RWPE2 (cell line): ENCODE results near the gene BLOC1S3.

Experiments
- ATAC-seq: fragments of 200-7000 bp; cut with Tn5 transposase; 3 replicates; pipeline ENCODE4 v1.9.1; 2021; ENCODE audit warnings: low read depth
- DNase-seq: peaks from one replicate; pipeline ENCODE4 v3.0.0-alpha.2; 2020; ENCODE audit warnings: low spot score
- H3K27ac ChIP-seq: fragments of 450-650 bp; 2 replicates; pipeline ENCODE4 v1.5.1; 2017; ENCODE audit warnings: mild to moderate bottlenecking; ENCODE audit not compliant: poor library complexity, severe bottlenecking
- H3K27me3 ChIP-seq: fragments of 250-450 bp; sonication (Bioruptor Pico); 2 replicates; pipeline ENCODE4 v1.5.1; 2021; ENCODE audit warnings: mild to moderate bottlenecking, moderate library complexity; ENCODE audit not compliant: insufficient read depth, poor library complexity, severe bottlenecking
- H3K36me3 ChIP-seq: fragments of 250-450 bp; sonication (Bioruptor Pico); 2 replicates; pipeline ENCODE4 v1.5.1; 2020; ENCODE audit warnings: low read depth, mild to moderate bottlenecking, moderate library complexity
- H3K4me1 ChIP-seq: fragments of 250-450 bp; sonication (Bioruptor Pico); 2 replicates; pipeline ENCODE4 v1.5.1; 2021; ENCODE audit warnings: mild to moderate bottlenecking, moderate library complexity; ENCODE audit not compliant: insufficient read depth, poor library complexity, severe bottlenecking
- H3K4me3 ChIP-seq: fragments of 250-450 bp; sonication (Bioruptor Pico); 2 replicates; pipeline ENCODE4 v1.5.1; 2021; ENCODE audit warnings: mild to moderate bottlenecking, moderate library complexity; ENCODE audit not compliant: severe bottlenecking
- H3K9me3 ChIP-seq: fragments of 250-450 bp; sonication (Bioruptor Pico); 2 replicates; pipeline ENCODE4 v1.5.1; 2021; ENCODE audit warnings: mild to moderate bottlenecking, moderate library complexity; ENCODE audit not compliant: severe bottlenecking
- TF ChIP-seq, protein P1 (sequence below): fragments of 450-650 bp; IDR thresholded peaks from one replicate; pipeline ENCODE4 v1.5.1; 2017; ENCODE audit warnings: mild to moderate bottlenecking, moderate library complexity; ENCODE audit not compliant: poor library complexity, severe bottlenecking

Gene BLOC1S3

DNA sequence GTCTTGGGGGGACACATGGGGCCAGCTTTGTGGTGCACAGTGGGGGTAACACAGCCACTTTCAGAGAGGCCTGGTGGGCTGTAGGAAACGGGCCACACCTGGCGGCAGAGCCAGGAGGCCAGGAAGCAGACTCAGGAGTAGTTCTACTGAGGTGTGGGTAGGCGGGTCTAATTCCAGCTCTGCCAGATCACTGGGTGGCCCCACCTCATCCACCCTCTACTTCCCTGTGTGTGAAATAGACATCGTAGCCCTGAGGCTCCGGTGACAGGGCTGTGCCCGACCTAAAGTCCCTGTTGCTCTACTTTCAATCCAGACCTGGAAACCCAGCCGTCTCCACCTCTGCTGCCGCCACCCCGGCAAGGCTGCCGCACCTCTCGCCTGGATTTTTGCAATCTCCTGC lies 21.8 kb upstream of the BLOC1S3 start:
- Histone ChIP-seq H3K27me3 (peaks cover 13% of the 10 kb centered on the region), H3K4me3 (no peak overlapping the region), H3K27ac (no peak overlapping the region), H3K36me3 (no peaks in the 10 kb centered on the region), H3K9me3 (no peaks in the 10 kb centered on the region), H3K4me1 (peaks cover under 1% of the 10 kb centered on the region)
- TF ChIP-seq, protein P1, sequence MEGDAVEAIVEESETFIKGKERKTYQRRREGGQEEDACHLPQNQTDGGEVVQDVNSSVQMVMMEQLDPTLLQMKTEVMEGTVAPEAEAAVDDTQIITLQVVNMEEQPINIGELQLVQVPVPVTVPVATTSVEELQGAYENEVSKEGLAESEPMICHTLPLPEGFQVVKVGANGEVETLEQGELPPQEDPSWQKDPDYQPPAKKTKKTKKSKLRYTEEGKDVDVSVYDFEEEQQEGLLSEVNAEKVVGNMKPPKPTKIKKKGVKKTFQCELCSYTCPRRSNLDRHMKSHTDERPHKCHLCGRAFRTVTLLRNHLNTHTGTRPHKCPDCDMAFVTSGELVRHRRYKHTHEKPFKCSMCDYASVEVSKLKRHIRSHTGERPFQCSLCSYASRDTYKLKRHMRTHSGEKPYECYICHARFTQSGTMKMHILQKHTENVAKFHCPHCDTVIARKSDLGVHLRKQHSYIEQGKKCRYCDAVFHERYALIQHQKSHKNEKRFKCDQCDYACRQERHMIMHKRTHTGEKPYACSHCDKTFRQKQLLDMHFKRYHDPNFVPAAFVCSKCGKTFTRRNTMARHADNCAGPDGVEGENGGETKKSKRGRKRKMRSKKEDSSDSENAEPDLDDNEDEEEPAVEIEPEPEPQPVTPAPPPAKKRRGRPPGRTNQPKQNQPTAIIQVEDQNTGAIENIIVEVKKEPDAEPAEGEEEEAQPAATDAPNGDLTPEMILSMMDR, result no peak
- ATAC-seq (no peak), DNase-seq (no peak)

DNA sequence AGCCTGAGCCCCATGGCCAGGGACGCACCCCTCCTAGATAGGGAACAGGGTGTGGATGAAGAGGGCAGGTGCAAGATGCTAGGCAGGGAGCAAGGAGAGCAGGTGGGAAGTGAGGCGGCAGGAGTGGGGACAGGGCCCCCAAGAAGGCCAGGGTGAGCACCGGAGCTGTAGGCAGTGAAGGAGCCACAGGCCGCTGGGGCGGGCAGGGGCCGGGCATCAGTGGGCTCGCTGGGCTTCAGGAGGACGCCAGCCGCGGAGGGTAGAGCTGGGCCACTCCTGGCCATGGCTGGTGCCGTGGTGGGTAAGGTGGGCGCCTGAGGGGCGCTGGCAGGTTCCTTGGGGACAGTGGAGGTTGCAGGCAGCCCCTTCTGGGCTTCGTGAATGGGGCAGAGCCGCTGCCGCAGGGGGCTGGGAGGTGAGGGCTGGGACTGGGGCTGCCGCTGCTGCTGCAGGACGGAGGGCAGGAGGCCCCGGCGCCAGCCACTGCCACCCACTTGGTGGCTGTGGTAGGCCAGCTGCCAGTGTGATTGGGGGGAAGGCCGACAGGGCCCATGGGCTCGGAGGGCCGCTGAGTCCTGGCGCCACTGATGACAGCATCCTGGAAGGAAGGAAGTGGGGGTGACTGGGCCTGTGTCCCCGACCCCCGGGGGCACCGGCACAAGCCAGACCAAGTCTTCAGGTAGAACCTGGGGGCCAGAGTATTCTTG lies 19.9 kb upstream of the BLOC1S3 start:
- Histone ChIP-seq H3K4me3 (no peak overlapping the region), H3K9me3 (no peaks in the 10 kb centered on the region), H3K27me3 (peaks cover 3% of the 10 kb centered on the region), H3K27ac (no peak overlapping the region), H3K36me3 (no peaks in the 10 kb centered on the region), H3K4me1 (peaks cover 13% of the 10 kb centered on the region)
- DNase-seq (no peak), ATAC-seq (no peak)
- TF ChIP-seq, protein P1, result no peak

DNA sequence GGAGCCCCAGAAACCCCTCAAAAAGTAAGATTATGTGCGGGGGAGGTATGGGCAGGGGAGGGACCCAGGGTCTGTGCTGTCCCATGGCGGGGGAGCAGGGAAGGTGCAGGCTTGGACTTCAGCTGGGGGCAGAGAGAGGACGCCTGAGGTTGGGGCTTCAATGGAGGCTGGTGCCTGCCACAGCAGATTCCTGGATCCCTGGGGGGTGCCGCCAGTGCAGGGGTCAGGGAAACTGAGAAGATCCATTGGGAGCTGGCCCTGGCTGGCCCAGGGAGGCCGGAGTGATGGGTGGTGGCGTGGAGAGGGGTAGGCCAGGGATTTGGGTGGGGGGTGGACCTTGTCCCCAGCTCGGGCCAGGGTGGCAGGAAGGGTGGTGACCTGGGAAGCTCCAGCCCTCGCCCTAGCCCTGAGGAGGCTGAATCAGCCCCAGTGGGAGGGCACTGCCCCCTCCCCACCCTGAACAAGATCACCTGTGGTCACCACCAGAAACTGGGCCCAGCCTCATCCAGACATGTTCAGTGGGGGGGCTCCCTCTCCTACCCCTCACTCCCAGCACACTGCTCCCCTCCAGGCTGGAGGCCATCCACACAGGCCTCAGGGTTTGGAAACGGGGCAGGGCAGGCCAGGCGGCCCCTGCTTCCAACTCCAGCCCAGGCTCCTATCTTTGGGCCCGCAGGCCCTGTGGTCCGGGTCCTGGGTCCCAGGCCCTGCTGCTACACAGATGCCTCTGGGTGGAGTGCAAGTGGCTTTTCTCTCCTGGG lies 19.2 kb upstream of the BLOC1S3 start:
- Histone ChIP-seq H3K36me3 (no peaks in the 10 kb centered on the region), H3K4me1 (peaks cover 20% of the 10 kb centered on the region), H3K4me3 (no peak overlapping the region), H3K27me3 (no peaks in the 10 kb centered on the region), H3K27ac (no peak overlapping the region), H3K9me3 (no peaks in the 10 kb centered on the region)
- no peak for ATAC-seq
- TF ChIP-seq, protein P1, result no peak
- no peak for DNase-seq

DNA sequence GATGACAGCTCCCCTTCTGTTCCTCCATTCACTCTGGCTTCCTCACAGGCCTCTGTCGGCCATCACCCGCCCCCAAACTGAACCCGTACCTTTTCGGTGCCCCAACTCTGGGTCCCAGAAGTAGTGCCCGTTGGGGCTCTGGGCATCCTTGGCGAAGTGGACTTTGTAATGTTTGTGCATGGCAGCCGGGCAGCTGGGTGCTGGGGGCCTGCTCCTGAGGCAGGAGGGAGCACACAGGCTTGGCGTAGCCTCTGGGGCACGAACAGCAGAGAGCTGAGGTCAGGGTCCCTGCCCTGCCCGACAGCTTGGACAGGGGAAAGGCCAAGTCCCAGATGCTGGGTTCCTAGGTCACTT lies 18.6 kb upstream of the BLOC1S3 start:
- H3K36me3 ChIP-seq, result no peaks in the 10 kb centered on the region
- H3K27ac ChIP-seq, result no peak overlapping the region
- no peak overlapping the region for H3K4me3 ChIP-seq
- no peak for ATAC-seq
- peaks cover 22% of the 10 kb centered on the region for H3K4me1 ChIP-seq
- H3K27me3 ChIP-seq, result no peaks in the 10 kb centered on the region
- DNase-seq, result no peak
- TF ChIP-seq, protein P1, result no peak
- no peaks in the 10 kb centered on the region for H3K9me3 ChIP-seq
